ENCODE results near the gene MPEG1. TPM values are rescaled to one million over a fixed set of nuclear protein-coding genes. Genes with fewer than 3 reads are reported as not detected.

MPEG1 gene
- total RNA-seq, 1 donor from 2014 or later = not detected

GRCh38 chr11:59218319-59218718 lies 5.6 kb upstream of the MPEG1 start:
- no peak for DNase-seq (ENCODE audit: low read depth)

- DNase-seq (ENCODE audit: low read depth) = no peak
Measured at GRCh38 chr11:59216641-59217564, 4.2 kb upstream of the MPEG1 start.

- DNase-seq (ENCODE audit: low read depth) = peak; percentile 41
Measured at GRCh38 chr11:59214141-59214893, 1.6 kb upstream of the MPEG1 start.

- no peak for DNase-seq (ENCODE audit: low read depth)
Measured at GRCh38 chr11:59212222-59212621, 505 bp downstream of the MPEG1 start.

- peak; percentile 78 for DNase-seq (ENCODE audit: low read depth)
Measured at GRCh38 chr11:59208956-59209355, 3.8 kb downstream of the MPEG1 start.

GRCh38 chr11:59207988-59208451 lies 4.7 kb downstream of the MPEG1 start:
- DNase-seq (ENCODE audit: low read depth) = peak; percentile 99

GRCh38 chr11:59206635-59207034 lies 6.1 kb downstream of the MPEG1 start:
- DNase-seq (ENCODE audit: low read depth) = peak; percentile 23

GRCh38 chr11:59205648-59206047 lies 7.1 kb downstream of the MPEG1 start:
- no peak for DNase-seq (ENCODE audit: low read depth)

GRCh38 chr11:59204746-59205145 lies 8.0 kb downstream of the MPEG1 start:
- DNase-seq (ENCODE audit: low read depth) = no peak

- DNase-seq (ENCODE audit: low read depth) = no peak
Measured at GRCh38 chr11:59201353-59201752, 11.4 kb downstream of the MPEG1 start.

- no peak for DNase-seq (ENCODE audit: low read depth)
Measured at GRCh38 chr11:59200423-59200746, 12.3 kb downstream of the MPEG1 start.

- no peak for DNase-seq (ENCODE audit: low read depth)
Measured at GRCh38 chr11:59199546-59200422, 12.9 kb downstream of the MPEG1 start.

- DNase-seq (ENCODE audit: low read depth) = no peak
Measured at GRCh38 chr11:59198726-59199125, 14.0 kb downstream of the MPEG1 start.

- peak; percentile 73 for DNase-seq (ENCODE audit: low read depth)
Measured at GRCh38 chr11:59197991-59198390, 14.7 kb downstream of the MPEG1 start.

- no peak for DNase-seq (ENCODE audit: low read depth)
Measured at GRCh38 chr11:59196777-59197176, 15.9 kb downstream of the MPEG1 start.

- DNase-seq (ENCODE audit: low read depth) = no peak
Measured at GRCh38 chr11:59195586-59195985, 17.1 kb downstream of the MPEG1 start.

GRCh38 chr11:59193587-59194130 lies 19.1 kb downstream of the MPEG1 start:
- DNase-seq (ENCODE audit: low read depth) = no peak

GRCh38 chr11:59192446-59193020 lies 20.2 kb downstream of the MPEG1 start:
- no peak for DNase-seq (ENCODE audit: low read depth)

GRCh38 chr11:59191890-59192289 lies 20.8 kb downstream of the MPEG1 start:
- no peak for DNase-seq (ENCODE audit: low read depth)

- DNase-seq (ENCODE audit: low read depth) = no peak
Measured at GRCh38 chr11:59191095-59191494, 21.6 kb downstream of the MPEG1 start.

- DNase-seq (ENCODE audit: low read depth) = no peak
Measured at GRCh38 chr11:59189986-59190385, 22.7 kb downstream of the MPEG1 start.
